22Rv1 (cell line): ENCODE data around the gene ARL2BP.

ENCODE experiments used
- ZFX ChIP-seq: fragments of 450-650 bp; IDR thresholded peaks from 2 replicates; pipeline ENCODE4 v1.6.1; 2017; ENCODE audit warnings: antibody characterized with exemption, borderline replicate concordance
- TF ChIP-seq, protein P1 (sequence below): fragments of 450-650 bp; IDR thresholded peaks from 2 replicates; pipeline ENCODE4 v1.5.1; 2017; ENCODE audit warnings: mild to moderate bottlenecking

DNA sequence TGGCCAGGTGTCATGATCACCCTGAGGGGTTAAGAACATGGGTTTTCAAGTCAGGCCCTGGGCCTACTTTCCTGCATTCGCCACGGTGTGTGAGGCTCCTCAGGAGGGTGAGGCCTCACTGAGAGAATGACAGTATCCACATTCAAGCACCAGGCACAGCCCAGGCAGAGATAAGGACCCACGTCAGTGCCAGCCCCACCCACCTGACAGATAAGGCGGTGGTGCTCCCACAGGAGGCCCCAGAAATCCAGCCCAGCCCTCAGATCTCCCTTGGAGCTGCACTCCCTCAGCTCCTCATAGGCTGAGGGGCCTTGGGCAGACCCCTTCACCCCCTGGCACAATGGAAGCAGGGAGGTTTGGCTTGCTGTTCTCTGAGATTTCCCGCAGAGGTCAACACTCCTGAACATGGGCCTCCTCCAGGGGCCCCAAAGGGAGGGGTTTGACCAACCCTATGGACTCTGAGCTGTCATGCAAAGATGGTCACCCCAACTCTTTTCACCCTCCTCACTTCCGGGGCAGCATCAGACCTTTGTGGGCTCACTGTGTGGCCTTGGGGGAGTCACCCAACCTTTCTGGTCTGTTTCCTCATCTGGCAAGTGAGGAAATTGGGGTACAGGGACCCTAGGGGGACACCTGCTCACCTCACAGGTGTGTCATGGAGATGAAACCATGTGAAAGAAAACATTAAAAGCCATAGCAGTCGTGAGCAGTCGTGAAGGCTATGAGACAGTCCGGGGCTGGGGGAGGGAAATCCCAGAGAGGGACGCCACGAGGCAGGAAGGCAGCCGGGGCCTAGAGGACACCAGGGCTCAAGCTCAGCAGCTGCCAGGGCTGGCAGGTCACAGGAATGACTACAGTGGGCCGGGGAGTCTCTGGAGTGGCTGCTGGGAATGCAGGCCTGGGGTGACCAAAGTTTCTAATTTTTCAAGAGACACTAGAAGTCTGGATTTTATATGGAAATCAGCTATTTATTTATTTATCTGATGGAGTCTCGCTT is 24.0 kb downstream of the ARL2BP start:
- TF ChIP-seq, protein P1, sequence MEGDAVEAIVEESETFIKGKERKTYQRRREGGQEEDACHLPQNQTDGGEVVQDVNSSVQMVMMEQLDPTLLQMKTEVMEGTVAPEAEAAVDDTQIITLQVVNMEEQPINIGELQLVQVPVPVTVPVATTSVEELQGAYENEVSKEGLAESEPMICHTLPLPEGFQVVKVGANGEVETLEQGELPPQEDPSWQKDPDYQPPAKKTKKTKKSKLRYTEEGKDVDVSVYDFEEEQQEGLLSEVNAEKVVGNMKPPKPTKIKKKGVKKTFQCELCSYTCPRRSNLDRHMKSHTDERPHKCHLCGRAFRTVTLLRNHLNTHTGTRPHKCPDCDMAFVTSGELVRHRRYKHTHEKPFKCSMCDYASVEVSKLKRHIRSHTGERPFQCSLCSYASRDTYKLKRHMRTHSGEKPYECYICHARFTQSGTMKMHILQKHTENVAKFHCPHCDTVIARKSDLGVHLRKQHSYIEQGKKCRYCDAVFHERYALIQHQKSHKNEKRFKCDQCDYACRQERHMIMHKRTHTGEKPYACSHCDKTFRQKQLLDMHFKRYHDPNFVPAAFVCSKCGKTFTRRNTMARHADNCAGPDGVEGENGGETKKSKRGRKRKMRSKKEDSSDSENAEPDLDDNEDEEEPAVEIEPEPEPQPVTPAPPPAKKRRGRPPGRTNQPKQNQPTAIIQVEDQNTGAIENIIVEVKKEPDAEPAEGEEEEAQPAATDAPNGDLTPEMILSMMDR: no peak
- TF ChIP-seq ZFX: no peak
